HS-5 (cell line): ENCODE results near the gene CEND1.
A peak's percentile ranks its signal among the peaks of the same experiment; 100 is the strongest.
"Not testable (repeated sequence)": the region's sequence is repeated elsewhere in the genome, so short reads cannot be mapped to it uniquely, and the experiment has no call there.

Source experiments
- DNase-seq: peaks from one replicate; pipeline ENCODE4 v3.0.0-alpha.2; 2012; ENCODE audit warnings: low read depth

The CEND1 gene

DNA sequence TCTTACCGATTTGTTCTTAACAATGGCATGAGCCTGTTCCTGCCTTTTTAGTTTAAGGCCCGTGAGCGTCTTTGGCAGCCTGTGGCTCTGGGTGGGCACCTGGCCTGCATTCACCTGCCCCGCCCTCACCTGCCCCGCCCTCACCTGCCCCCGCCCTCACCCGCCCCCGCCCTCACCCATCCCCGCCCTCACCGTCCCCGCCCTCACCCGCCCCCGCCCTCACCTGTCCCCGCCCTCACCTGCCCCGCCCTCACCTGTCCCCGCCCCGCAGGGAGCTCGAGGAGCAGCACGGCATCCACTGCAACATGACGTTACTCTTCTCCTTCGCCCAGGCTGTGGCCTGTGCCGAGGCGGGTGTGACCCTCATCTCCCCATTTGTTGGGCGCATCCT lies 26.8 kb downstream of the CEND1 start:
- DNase-seq, result no peak

DNA sequence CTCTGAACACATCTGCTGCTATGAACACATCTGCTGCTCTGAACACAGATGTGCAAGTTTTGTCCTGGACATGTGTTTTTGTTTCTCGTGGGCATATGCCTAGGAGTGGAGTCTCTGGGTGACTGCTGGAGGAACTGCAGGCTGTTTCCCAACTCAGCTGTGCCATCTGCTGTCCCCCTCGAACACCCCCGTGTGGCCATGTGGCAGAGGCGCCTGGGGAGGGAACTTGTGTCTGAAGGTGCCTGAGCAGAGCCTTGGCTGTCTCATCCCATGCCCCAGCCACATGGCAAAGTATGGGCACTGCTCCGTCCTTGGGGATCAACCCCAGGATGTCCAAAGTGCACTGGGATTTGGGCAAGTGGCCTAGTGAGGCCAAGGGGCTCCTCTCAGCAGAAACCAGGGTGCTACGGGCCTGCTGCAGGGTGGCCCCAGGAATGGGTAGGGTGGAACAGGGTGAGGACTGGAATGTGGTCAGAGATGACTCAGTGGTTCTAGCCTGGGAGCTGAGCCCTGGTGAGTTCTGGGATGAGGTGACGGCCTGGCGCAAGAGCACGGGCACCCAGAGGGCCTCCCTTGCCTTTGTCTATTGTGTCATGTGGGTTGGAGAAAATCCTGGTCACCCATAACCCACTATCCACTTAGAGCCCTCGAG lies 27.3 kb downstream of the CEND1 start:
- peak; percentile 76 for DNase-seq

DNA sequence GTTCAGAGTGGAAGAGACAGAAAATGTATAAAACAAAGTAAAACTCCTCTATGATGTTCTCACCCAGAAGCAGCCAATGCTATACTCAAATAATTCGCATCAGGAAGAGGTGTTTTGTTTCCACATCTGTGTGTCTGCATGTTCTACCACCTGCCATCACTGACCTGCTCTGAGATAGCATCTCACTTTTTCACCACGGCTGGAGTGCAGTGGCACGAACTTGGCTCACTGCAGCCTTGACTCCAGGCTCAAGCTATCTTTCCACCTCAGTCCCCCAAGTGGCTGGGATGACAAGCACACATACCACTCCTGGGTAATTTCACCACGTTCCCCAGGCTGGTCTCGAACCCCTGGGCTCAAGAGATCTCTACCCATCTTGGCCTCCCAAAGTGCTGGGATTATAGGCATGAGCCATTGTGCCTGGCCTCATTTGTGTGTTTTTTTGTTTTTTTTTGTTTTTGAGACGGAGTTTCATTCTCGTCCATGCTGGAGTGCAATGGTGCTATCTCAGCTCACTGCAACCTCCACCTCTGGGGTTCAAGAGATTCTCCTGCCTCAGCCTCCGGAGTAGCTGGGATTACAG lies 28.3 kb downstream of the CEND1 start:
- no peak for DNase-seq

DNA sequence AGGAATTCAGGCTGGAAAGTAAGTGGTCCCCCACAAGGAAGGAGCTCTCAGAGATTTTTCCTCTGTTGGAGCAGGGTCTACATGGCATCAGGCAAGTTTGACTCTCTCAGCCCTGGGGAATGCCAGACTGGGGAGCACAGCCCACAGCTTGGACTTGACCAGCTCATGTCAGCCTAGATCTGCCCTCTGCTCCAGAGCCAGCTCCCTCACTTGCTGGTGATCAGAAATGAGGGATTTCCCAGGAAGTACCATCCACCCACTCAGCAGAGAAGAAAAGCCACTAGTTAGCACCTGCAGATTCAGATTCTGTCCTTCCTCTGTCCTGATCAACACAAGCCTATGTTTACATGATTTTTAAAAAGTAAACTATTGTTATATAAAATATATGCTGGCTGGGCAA lies 29.7 kb downstream of the CEND1 start:
- no peak for DNase-seq

DNA sequence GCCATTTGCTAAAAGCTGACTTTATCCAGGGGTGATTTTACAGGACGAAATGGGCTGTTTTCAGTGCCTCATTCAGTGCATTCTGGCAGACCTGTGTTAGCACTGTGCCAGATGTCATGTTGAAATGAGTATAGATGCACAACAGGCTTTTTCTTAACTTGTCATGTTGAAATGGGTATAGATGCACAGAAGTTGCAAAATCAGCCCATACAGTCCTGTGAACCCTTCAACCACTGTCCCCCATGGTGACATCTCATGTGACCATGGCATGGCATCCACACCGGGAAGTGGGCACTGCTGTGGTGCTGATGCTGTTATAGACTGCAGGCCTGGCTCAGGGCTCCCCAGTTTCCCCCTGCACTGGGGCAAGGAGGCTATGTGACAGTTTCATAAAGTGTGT lies 40.2 kb downstream of the CEND1 start:
- DNase-seq, result no peak

DNA sequence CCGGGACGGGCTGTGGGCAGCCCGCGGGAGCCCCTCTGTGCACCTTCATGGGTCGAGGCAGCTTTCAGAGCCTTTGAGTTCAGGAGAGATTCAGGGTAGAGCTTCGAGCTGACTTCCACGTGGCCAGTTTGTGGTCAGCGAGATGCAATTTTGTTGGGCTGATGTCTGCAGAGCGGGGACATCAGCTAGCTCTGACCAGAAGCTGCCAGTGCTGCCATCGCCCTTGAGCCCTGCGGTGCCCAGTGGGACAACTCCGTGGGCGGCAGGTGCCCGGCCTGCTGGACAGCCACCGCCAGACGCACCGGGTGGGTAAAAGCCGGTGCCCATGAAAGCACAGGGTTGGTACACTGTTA lies 41.9 kb downstream of the CEND1 start:
- DNase-seq, result no peak

DNA sequence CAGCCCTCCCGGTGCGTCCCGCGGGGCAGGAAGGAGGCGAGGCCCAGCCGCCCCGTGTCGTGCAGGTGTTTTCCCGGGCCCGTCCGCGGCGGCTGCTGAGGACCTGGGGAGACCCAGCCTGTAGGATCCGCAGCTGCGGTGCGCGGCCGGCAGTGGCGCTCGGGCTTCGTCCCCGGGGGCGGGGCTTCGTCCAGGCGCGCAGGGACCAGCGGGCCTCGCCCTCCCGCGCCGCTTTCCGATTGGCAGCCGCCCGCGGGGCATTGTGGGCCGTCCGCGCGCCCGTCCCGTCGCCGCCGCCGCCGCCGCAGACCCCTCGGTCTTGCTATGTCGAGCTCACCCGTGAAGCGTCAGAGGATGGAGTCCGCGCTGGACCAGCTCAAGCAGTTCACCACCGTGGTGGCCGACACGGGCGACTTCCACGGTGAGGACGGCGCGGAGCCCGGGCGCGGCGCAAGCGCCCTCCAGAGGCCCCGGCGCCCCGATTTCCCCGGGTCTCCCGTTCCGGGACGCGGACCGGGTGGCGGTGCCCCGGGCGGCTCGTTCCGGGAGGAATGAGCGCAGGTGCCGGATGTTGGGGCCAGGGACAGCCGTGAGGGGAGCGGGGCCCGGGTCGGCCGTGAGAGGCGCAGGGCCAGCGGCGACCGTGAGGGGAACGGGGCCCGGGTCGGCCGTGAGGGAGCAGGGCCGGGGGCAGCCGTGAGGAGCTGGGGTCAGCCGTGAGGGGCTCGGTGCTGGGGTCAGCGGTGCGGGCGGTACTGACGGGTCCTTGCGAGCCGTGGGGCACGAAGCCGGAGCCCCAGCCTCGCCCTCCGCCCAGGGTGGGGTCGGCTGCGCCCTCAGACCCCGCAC lies 42.5 kb downstream of the CEND1 start, which contains the start of gene TALDO1:
Gene TALDO1 (plus strand): TSS at position 307 of the 849 bp plus-strand sequence. CDS start 18 bp downstream, at position 325.
- DNase-seq, result peak; percentile 25

DNA sequence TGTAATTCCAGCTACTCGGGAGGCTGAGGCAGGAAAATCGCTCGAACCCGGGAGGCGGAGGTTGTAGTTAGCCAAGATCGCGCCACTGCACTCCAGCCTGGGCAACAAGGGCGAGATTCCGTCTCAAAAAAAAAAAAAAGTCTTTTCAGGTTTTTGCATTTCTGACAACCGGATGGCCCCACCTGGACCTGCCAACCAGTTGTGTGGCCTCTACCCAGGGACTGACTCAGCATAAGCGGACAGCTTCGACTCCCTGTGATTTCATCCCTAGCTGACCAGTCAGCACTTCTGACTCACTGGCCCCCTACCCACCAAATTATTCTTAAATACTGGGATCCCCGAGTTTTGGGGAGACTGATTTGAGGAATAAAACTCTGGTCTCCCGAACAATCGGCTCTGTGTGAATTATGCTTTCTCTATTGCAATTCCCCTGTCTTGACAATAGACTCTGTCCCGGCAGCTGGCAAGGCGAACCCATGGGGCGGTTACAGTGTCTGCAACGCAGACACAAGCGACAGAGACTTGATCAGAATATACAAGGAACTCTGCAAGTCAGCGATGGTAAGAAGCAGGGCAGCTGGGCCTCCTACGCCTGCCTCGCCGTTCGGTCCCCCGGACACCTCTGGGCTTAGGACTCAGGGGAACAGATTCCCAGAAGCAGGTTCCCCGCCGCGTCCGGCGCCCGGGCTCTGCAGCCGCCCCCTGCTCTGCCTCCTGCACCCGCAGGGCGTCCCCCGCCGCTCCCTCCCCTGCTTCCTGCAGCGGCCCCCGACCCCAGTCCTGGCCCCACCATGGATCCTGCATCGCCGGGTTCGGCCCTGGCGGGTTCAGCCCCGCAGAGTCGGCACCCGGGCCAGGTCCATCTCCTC lies 43.4 kb downstream of the CEND1 start:
- no peak for DNase-seq

DNA sequence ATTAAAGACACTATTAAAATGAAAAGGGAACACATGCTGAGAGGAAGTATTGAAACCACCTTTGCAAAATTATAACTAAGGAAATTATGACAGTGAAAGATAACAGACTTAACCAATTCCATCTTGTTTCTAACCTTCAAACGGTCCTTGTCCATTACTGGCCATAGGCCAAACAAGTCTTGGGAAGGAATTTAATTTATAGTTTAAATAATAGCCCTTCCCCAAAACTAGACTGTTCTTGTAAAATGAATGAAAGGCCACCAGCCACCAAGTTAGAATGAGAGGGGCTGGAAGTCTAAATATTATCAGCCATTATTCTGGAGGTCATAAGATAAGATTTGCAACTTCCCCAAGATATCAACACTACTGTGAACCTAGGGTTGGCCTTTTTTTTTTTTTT lies 44.5 kb downstream of the CEND1 start:
- DNase-seq, result no peak

DNA sequence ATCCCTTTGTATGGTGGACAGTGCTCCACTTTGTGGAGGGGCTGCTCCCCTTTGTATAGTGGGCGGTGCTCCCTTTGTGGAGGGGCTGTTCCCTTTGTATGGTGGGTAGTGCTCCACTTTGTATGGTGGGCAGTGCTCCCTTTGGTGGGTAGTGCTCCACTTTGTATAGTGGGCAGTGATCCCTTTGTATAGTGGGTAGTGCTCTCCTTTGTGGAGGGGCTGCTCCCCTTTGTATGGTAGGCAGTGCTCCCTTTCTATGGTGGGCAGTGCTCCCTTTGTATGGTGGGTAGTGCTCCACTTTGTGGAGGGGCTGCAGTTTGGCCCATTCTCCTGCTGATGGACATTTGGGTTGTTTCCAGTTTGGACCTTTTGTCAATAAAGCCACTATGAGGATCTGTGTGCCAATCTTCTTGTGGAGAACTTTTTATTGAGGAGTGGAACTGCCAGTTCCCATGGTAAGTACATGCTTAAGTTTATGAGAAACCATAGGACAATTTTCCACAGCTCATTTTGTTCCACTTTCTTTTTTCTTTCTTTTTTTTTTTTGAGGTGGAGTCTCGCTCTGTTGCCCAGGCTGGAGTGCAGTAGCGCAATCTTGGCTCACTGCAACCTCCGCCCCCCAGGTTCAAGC lies 47.2 kb downstream of the CEND1 start:
- no peak for DNase-seq

DNA sequence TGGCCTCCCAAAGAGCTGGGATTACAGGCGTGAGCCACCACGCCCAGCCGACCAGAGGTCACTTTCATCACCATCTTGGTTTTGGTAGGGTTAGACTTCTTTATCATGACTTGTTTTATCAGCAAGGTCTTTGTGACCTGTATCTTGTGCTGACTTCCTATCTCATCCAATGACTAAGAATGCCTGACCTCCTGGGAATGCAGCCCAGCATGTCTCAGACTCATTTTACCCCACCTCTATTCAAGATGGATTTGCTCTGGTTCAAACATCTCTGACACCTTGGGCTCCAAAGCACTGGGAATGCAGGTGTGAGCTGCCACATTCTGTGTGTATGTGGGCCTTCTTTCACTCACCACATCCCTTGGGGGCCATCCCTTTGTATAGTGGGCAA lies 47.7 kb downstream of the CEND1 start:
- DNase-seq, result no peak

DNA sequence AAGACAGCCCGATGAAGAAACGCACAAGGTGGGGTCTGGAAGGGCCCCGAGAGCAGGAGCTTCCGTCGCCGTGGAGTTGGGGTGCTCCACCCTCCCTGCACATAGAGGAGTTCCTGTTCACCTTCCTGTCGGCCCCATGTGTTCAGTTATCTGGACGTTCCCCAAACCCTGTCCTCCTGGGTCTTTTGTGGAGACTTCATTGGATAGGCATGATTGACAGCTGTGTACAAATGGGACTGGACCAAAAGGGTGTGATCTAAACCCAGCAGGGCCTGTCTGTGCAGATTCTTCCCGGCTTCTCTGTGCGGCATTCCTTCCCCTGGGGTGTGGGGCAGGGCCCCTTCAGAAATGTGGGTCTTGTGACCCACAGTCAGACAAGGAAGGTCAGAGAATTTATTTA lies 52.0 kb downstream of the CEND1 start:
- DNase-seq, result not testable (repeated sequence)

DNA sequence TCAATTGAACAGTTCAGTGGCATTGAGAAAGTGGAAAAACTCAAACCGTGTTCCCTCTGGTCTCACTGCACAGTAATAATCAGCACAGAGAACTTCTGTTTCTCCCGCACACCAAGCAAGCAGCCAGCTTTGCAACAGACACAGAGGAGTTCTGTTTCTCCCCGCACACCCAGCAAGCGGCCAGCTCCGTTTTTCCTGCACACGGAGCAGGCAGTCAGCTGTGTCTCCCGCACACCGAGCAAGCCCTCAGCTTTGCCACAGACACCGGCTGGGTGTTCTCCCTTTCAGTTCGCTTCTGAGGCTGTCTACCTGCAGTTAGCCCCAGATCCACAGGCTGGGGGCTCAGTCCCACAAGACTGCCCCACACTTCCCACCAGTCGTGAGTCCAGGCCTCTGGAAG lies 52.5 kb downstream of the CEND1 start:
- DNase-seq, result no peak
